ENCODE data around the gene POLR3E.
"Not testable (repeated sequence)": the region's sequence is repeated elsewhere in the genome, so short reads cannot be mapped to it uniquely, and the experiment has no call there.

Gene POLR3E

DNA sequence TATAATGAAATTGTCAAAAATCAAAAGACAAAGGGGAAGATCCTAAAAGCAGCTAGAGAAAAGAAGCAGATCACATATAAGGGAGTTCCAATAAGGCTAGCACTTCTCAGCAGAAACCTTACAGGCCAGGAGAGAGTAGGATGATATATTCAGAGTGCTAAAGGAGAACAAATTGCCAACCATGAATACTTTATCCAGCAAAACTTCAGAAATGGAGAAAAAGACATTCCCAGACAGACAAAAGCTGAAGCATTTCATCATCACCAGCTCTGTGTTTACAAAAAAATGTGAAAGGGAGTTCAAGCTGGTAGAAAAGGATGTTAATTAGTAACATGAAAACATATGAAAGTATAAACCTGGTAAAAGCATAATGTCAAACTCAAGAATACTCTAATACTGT lies 39.8 kb downstream of the POLR3E start:
- no peak for ATAC-seq

DNA sequence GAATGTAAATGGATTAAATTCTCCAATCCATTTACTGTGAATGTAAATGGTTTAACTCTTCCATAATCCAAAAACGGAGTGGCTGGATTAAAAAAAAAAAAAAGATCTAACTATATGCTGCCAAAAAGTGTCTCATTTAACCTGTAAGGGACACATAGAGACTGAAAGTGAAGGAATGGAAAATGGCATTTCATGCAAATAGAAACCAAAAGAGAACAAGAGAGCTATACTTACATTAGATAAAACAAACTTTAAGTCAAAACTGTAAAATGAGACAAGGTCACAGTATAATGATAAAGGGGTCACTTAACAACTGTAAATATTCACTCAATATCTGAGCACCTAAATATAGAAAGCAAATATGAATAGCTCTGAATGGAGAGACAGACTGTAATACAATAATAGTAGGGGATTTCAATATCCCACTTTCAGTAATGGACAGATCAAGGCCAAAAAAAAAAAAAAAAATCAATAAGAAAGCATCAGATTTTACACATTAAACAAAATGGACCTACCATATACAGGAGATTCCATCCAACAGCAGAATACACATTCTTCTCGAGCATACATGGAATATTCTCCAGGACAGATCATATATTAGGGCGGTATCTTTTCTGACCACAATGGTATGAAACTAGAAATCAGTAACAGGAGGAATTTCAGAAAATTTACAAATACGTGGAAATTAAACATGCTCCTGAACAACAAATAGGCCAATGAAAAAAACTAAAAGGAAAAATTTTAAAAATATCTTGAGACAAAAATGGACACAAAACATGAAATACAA lies 40.8 kb downstream of the POLR3E start:
- ATAC-seq, result peak; percentile 36 to 38

DNA sequence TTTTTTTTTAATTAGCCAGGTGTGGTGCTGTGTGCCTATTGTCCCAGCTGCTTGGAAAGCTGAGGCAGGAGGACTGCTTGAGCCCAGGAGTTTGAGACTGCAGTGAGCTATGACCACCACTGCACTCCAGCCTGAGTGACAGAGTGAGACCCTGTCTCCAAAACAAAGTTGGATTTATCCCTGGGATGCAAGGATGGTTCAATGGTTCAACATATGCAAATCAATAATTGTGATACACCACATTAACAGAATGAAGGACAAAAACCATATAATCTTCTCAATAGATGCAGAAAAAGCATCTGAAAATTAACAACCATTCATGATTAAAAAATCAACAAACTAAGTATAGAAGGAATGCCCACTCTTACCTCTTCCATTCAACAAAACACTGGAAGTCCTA lies 43.7 kb downstream of the POLR3E start:
- ATAC-seq, result no peak

DNA sequence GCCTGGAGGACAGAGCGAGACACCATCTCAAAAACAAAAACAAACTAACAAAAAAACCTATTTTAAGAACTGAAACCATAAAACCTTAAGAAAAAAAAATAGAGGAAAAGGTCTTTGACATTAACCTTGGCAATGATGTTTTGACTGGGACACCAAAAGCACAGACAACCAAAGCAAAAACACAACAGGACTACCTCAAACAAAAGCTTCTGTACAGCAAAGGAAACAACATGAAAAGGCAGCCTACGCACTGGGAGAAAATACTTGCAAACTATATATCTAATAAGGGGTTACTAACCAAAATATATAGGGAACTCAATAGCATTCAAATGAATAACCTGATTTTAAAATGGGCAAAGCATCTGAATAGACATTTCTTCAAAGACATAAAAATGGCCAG lies 44.9 kb downstream of the POLR3E start:
- no peak for ATAC-seq

DNA sequence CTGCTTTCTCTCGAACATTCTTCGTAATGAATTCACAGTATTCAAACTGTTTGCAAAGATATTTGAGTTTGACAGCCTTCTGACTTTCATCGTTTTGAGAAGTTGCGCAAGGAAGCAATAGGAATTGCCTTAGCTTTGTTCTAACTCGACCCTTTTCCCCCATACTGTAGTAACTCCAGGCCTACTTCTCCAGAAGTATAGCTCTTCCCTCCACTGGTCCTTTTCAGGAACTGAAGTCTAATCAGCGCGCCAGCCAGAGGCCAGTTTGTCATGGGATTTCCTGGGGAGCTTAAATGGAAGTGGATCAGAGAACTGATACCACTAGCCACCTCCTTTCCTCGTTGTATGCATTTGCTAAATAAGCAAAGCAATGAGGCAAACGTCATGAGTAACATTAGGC lies 49.3 kb downstream of the POLR3E start:
- no peak for ATAC-seq

DNA sequence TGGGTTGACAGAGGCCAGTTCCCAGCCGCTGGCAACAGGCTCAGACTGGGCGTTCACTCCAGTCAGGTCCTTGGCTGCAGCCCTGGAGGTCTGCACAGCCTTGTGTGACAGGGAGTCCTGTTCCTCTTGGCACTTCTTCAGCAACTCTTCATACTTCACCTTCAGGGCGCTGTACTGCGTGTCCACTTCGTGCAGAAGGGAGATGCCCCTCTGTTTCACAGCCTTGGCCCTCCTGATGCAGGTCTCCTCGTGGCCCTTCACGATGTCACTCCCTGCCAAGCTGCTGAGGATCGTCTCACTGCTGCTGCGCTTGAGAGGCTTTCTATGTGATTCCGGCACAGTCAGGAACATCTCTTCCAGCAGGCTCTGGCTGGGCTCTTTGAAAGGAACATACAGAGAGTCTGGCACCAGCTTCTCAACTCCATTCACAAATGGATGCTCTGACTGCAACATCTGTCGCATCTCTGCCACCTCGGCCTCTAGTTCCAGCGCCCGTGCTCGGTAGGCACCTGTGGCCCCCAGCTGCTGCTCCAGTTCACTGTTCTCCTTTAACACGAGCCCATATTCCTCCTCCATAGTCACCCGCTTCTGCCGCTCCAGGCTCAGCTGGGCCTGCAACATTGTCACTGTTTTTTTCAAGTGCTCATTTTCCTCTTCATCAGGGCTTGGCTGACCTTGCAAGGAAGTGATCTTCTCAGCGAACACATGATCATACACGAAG lies 50.1 kb downstream of the POLR3E start:
- ATAC-seq, result no peak

DNA sequence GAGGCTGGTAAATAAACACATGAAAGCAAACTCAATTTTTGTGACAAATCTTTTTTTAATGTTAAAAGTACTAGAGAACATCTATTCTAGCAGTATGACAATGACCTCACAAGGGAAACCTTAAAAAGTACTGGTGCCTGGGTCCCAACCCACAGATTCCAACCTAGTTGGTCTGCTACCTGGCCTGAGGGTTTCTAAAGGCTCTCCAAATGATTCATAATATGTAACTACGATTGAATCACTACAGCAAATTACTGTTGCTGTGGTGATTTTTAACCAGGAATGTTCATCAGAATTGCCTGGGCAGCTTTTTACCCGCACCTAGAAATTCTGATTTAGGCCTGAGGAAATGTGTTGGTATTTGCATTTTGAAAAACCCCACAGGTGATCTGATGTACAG lies 51.1 kb downstream of the POLR3E start:
- ATAC-seq, result no peak

DNA sequence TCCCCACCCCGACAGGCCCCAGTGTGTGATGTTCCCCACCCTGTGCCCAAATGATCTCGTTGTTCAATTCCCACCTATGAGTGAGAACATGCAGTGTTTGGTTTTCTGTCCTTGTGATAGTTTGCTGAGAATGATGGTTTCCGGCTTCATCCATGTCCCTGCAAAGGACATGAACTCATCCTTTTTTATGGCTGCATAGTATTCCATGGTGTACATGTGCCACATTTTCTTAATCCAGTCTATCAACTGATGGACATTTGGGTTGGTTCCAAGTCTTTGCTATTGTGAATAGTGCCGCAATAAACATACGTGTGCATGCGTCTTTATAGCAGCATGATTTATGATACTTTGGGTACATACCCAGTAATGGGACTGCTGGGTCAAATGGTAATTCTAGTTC lies 53.8 kb downstream of the POLR3E start:
- ATAC-seq, result not testable (repeated sequence)

DNA sequence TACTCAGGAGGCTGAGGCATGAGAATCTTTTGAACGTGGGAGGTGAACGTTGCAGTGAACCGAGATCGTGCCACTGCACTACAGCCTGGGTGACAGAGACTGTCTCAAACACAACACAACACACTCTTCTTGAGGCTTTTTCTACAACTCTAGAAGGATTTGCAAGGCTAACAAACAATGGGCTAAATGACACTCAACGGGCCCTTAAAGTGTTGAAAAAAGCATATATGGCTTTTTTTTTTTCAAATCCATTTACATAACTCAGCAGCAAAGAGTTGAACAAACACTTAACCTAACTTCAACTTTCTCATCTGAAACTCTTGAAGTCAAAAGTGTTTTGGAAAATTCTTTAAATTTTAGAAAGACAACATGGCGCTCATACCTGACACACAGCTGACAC lies 54.9 kb downstream of the POLR3E start:
- ATAC-seq, result no peak

DNA sequence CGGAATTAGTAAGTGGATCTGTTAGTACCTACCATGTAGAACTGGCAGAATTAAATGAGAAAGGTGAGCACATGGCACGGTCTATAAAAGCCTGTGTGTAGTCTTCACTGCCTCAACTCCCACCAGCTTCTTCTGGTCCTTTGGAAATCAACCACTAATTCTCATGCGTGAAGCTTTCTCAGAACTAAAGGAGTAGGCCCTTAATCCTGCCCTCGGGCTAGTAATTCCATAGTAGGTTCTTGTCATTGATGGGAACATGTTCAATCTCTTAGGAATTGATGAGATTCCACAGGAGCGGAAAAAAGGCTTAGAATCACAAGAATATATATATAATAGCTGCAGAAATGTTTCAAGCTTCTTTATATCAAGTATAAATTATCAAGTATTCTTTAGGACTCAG lies 55.5 kb downstream of the POLR3E start:
- no peak for ATAC-seq

DNA sequence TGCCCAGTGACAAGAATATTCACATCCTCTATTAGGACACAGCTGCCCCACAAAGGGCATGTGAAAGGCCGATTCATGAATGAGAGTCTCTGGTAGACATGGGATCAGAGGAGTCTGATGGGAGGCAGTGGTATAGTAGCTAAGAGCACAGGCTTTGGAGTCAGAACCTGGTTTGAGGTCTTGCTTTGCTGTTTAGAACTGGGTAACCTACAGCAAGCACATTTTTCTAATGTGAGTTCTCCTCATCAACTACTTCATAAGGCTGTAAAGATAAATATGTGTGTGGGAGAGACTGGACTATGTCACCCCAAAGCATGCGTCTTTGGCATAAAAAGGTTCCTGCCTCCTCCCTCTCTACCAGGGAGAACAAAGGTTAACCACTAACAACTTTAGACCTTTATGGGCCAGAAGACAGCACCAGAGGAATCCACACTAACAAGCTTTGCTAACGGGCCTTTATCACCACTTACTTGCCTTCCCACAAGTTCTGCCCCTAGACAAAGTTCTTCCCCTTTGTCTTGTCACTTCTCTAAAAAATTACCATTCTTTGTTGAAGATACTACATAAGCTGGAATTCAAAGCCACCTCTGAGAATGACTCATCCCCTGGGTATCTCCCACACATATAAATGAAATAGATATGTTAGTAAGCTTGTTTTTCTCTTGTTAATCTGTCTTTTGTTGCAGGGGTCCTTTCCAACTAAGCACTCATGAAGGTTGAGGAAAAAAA lies 56.1 kb downstream of the POLR3E start:
- peak; percentile 72 to 78 for ATAC-seq

DNA sequence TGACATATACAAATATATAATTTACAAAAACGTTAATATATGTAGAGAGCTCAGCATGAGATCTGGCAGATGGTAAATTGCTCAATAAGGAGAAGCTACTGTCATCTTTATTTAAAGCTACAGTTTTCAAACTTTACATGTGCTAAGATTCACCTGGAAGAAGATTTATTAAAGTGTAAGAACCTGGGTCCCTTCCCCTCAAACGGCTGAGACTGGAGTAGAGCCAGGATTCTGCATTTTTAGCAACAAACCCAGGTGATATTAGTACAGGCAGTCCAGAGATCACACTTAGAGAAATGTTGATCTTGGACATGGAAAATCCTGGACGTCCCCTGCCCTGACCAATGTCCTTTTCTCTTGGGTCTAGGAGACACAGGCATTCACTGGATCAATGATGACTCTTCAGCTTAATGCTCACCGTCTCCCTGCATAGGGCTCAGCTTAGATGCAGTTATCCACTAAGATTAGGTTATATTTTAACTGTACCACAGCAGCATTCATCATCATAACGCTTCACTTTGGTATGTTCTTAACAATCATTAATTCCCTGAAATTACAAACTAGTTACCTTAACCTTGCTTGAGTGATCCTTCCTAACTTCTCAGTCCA lies 56.8 kb downstream of the POLR3E start:
- ATAC-seq, result no peak

DNA sequence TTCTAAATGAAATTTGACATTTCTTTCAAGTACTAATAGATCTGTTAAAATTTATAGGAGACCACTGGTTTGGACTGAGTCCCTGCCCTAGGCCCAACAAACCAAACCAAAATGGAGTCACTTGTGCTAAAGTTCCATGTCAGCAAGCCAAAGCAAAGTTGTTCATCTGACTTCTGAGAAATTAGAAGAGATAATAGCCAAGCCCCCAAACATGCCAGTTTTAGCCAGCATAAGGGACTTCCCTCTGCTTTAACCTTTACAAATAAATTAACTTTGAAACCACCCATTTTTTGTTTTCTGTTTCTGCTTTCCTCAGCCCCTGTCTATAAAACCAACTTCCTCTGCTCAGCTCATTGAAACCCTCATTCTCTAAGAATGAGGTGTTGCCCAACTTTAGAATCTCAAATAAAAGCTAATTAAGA lies 58.3 kb downstream of the POLR3E start:
- peak; percentile 62 to 64 for ATAC-seq

DNA sequence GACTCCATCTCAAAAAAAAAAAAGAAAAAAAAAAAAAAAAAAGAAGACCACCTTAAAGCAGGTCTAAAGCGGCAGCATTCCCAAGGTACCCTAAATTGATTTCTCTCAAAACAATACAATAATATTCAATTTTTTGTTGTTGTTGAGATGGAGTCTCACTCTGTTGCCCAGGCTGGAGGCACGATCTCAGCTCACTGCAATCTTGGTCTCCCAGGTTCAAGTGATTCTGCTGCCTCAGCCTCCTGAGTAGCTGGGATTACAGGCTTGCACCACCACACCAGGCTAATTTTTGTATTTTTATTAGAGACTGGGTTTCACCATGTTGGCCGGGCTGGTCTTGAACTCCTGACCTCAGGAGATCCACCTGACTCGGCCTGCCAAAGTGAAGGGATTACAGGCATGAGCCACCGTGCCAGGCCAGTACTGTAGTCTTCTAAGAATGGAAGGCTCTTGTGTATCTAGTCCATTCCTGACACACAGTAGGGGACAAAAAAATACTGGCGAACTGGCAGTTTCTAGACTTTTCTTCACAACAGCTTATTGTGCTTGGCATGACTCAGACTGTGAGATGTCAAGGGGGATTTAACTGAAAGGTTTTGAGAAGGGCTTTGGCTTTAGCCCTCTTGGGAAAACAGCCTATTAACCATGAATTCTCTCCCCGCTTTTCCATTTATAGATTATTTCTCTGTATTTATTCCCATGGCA lies 59.9 kb downstream of the POLR3E start:
- ATAC-seq, result peak in 1 of 2 donors; percentile 15

DNA sequence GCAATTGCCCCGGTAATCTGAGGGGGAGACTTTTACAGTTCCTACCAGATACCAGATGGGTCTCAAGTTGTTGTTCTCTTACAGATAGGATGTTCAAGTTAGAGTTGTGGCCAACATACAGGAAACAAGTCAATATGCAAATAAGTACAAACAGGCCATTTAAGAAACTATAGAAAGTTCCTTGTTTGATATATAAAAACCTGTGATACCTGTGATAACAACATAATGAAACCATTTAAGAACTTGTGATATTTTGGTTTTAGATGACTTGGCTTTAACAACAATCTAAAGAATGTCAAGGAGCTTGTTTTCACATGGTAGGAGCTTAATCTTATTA lies 60.4 kb downstream of the POLR3E start:
- ATAC-seq, result peak in 1 of 2 donors; percentile 37

DNA sequence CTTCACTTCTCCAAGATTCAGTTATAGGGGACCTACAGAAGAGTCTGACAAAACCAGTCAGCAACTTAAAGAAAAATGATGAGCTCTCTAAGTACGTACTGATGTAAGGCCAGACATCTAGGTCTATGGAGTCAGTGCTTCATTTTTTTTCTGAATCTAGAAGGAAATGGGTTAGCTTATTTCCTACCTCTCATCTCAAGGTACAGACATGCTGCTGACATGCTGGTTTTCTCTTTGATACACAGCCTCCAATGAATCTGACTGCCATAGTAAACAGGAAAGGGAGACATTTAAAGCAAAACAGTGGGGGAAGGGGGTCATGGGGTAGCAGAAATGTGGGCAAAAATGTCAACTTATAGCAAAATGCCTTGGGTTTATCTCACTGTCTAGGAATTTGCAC lies 60.8 kb downstream of the POLR3E start:
- peak in 1 of 2 donors; percentile 15 for ATAC-seq

DNA sequence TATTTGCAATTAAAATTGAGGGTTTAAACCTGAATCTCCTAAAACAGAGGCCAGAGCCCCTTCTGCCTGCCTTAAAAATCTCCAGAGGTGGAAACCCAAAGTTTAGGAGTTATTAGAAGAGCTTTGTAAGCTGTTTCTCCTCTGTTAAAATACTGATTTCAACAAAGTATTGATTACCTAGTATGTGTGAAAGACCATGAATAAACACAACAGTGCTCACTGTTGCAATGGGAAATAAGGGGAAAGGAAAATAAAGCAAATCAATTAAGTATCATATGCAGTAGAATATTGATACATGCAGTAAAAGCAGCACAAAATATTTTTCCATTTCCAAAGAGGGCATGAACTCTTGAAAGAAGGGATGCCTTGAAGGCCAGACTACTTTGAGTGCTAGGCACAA lies 62.5 kb downstream of the POLR3E start:
- ATAC-seq, result no peak

DNA sequence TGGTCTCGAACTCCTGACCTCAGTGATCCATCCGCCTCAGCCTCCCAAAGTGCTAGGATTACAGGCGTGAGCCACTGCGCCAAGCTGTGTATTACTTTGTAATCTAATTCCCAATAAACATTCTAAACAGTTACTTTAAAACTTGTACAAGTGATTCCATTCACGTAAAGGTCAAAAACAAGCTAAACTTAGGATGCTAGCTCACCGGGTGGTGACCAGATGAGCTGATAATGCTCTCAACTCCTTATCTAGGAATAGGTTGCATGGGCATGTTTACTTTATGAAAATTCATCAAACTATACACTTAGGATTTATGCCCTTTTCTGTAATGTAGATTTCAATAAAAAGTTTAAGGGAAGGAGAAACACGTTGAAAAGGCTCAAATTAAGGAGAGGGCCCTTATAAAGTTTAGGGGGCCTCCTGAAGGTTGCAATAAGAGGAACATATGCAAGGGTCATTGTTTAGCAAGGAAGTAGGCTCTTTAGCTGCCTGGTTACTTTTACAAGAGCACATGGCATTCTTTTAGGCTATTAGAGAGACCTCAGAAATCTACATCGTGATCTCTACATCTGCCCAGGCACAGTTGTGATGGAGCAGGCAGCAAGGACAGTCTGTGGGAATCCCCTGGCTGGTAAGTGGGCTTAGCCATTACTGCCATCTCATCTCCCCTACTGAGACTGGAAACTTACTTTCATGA lies 63.9 kb downstream of the POLR3E start:
- peak; percentile 28 to 40 for ATAC-seq

DNA sequence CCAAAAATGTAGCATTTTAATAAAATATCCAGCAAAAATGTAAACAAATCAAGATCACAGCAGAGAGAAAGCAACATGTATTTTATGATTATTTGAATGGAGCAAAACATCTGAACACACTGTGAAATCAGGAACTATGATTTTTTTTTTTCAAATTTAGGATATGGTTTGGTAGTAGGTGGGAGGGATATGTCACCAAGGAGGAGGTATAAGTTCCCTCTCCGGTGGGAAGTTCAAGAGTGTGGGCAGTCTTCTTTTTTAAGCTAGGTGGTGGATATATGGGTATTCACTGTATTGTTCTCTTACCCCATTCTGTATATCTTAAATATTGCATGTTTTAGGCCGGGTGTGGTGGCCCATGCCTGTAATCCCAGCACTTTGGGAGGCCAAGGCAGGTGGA lies 67.0 kb downstream of the POLR3E start:
- no peak for ATAC-seq

DNA sequence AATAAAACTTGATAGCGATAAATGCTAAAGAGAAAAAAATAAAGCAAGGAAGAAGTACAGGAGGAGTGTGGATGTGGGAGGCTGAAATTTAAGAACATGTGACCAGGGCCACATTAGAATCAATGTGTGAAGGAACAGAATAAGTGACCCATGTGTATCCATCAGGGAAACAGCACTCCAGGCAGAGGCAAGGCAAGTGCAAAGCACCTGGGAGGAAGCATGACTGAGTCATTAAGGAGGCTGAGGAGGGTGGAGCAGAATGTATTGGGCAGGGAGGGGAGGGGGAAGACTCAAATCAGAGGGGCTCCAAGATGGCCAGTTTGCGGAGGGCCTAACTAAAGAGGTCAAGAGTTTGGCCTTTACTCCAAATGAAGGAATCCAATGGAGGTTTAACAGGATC lies 69.2 kb downstream of the POLR3E start:
- no peak for ATAC-seq

DNA sequence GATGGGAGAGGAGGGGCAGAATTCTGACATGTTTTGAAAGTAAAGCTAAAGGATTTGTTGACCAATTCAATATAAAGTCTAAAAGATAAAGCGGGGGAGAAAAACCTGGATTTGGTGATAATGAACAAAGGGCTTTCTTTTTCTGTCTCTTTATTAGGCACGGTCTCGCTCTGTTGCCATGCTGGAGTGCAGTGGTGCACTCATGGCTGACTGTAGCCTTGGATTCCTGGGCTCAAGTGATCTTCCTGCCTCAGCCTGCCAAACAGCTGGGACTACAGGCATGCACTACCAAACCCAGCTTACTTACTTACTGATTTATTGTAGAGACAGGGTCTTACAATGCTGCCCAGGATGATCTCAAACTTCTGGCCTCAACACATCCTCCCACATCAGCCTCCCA lies 69.7 kb downstream of the POLR3E start:
- no peak for ATAC-seq

DNA sequence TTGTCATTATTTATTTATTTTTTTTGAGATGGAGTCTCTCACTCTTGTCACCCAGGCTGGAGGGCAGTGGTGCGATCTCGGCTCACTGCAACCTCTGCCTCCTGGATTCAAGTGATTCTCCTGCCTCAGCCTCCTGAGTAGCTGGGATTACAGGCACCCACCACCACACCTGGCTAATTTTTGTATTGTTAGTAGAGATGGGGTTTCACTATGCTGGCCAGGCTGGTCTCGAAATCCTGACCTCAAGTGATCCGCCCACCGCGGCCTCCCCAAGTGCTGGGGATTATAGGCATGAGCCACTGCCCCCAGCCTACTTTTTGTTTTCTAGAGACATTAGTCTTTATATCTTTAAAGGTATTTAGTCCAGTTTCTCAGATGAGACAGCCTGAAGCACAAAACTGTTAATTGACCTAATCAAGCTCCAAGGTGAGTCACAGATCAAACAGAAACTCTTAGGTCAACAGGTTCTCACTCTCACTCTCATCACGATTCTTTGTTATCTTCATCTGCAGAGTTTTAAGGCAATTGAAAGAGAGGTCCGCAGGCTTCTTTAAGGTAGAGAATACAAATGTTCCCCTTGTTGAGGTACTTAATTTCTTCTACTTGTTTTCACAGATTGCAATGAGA lies 71.1 kb downstream of the POLR3E start:
- peak; percentile 55 to 61 for ATAC-seq
